Adrenal gland (tissue), 5 donors: ENCODE results near the gene STARD10.

ENCODE experiments used
- POLR2A ChIP-seq, 2 donors: fragments of 450-650 bp; IDR thresholded peaks; one replicate each; pipeline ENCODE4 v1.6.1; 2017; ENCODE audit warnings: antibody characterized with exemption in 2 of 2, mild to moderate bottlenecking in 2 of 2, moderate library complexity in 1 of 2
- TF ChIP-seq, protein P1 (sequence below), 6 experiments: fragments of 450-650 bp in 4 of 6; fragments of 200-600 bp in 2 of 6; sonication (generic) in 1 of 6; IDR thresholded peaks; 1 replicate in 5 of 6; 2 replicates in 1 of 6; pipeline versions ENCODE4 v1.5.1 to v1.8.0; 2016 to 2021; ENCODE audit warnings: antibody characterized with exemption in 6 of 6, mild to moderate bottlenecking in 2 of 6, moderate library complexity in 1 of 6
- donor health status: DM: no; HTN: no; CAD: no.

DNA sequence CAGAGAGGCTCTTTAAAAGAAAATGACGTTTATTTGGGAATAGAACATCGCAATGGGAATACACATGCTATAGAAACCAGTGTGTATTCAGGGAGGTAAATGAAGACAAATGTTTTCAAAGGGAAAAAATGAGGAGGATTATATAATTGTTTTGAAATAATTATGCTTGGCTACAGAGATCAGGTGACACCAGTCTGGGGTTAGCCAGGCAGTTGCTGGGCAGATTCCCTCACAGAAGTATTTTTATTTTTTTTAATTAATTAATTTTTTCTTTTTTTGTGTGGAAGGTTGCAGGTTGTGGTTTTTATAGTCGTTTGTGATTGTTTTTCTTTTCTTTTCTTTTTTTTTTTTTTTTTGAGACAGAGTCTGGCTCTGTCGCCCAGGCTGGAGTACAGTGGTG, 5.6 kb upstream of the STARD10 start:
- TF ChIP-seq, protein P1, sequence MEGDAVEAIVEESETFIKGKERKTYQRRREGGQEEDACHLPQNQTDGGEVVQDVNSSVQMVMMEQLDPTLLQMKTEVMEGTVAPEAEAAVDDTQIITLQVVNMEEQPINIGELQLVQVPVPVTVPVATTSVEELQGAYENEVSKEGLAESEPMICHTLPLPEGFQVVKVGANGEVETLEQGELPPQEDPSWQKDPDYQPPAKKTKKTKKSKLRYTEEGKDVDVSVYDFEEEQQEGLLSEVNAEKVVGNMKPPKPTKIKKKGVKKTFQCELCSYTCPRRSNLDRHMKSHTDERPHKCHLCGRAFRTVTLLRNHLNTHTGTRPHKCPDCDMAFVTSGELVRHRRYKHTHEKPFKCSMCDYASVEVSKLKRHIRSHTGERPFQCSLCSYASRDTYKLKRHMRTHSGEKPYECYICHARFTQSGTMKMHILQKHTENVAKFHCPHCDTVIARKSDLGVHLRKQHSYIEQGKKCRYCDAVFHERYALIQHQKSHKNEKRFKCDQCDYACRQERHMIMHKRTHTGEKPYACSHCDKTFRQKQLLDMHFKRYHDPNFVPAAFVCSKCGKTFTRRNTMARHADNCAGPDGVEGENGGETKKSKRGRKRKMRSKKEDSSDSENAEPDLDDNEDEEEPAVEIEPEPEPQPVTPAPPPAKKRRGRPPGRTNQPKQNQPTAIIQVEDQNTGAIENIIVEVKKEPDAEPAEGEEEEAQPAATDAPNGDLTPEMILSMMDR (IDR thresholded peaks at IDR 0.05): no peak
- no peak for TF ChIP-seq POLR2A (IDR thresholded peaks at IDR 0.05)
